Sigmoid colon (tissue), 4 donors: Measurements from ENCODE around the gene GDPGP1.

Experiments
- EP300 ChIP-seq, 4 donors: sonication (generic); formaldehyde crosslinking; IDR thresholded peaks; one replicate each; pipeline ENCODE4 v1.6.1; 2017; ENCODE audit warnings: antibody characterized with exemption in 4 of 4
- POLR2A ChIP-seq, 2 donors: fragments of 450-650 bp; IDR thresholded peaks; one replicate each; pipeline ENCODE4 v1.6.1; 2016; ENCODE audit warnings: antibody characterized with exemption in 2 of 2, mild to moderate bottlenecking in 2 of 2, moderate library complexity in 2 of 2
- TF ChIP-seq, protein P1 (sequence below), 4 experiments: fragments of 450-650 bp in 3 of 4; fragments of 200-600 bp in 1 of 4; IDR thresholded peaks; one replicate each; pipeline ENCODE4 v1.5.1; 2016 to 2019; ENCODE audit warnings: antibody characterized with exemption in 4 of 4, mild to moderate bottlenecking in 3 of 4, moderate library complexity in 2 of 4

DNA sequence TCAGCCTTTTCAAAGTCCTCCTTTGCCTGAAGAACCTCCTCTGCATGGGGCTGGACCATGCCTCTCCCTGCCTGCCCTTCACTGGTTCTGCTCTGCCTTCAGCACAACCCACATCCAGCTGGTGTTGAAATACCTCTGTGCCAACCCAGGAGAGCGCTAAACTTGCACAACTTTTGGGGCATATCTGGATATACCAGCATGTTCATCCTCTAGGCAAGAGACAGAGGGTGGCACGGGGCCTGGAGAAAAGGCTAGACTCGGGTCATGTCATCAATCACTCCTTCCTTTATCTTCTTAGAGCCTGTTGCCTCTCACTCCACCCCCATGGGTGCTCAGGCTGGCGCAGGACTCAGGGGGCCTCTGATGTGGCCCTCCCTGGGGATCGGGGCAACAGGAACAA lies 28.1 kb upstream of the GDPGP1 start:
- TF ChIP-seq EP300 (IDR thresholded peaks at IDR 0.05), result no peak
- TF ChIP-seq, protein P1, sequence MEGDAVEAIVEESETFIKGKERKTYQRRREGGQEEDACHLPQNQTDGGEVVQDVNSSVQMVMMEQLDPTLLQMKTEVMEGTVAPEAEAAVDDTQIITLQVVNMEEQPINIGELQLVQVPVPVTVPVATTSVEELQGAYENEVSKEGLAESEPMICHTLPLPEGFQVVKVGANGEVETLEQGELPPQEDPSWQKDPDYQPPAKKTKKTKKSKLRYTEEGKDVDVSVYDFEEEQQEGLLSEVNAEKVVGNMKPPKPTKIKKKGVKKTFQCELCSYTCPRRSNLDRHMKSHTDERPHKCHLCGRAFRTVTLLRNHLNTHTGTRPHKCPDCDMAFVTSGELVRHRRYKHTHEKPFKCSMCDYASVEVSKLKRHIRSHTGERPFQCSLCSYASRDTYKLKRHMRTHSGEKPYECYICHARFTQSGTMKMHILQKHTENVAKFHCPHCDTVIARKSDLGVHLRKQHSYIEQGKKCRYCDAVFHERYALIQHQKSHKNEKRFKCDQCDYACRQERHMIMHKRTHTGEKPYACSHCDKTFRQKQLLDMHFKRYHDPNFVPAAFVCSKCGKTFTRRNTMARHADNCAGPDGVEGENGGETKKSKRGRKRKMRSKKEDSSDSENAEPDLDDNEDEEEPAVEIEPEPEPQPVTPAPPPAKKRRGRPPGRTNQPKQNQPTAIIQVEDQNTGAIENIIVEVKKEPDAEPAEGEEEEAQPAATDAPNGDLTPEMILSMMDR (IDR thresholded peaks at IDR 0.05), result no peak
- no peak for TF ChIP-seq POLR2A (IDR thresholded peaks at IDR 0.05)
